Right renal pelvis (tissue), 4 donors: ENCODE data around the gene CAMK4. TPM values are rescaled to one million over a fixed set of nuclear protein-coding genes. Genes with fewer than 3 reads are reported as not detected.

Source experiments
- DNase-seq, 4 donors: peaks; one replicate each; pipeline ENCODE4 v3.0.0-alpha.2; 2013; ENCODE audit warnings: low read depth in 4 of 4, low spot score in 3 of 4, missing footprints in 1 of 4
- polyA plus RNA-seq, 4 donors: library from polyadenylated mRNA; unstranded; fragments of 120-200 nt; gene quantifications; one replicate each; pipeline ENCODE4 v1.2.1, GENCODE V29; 2013; ENCODE audit not compliant: insufficient read length in 4 of 4

Gene CAMK4
- polyA plus RNA-seq, 4 donors = 5.3 to 6.8 (median 5.6) TPM

DNA sequence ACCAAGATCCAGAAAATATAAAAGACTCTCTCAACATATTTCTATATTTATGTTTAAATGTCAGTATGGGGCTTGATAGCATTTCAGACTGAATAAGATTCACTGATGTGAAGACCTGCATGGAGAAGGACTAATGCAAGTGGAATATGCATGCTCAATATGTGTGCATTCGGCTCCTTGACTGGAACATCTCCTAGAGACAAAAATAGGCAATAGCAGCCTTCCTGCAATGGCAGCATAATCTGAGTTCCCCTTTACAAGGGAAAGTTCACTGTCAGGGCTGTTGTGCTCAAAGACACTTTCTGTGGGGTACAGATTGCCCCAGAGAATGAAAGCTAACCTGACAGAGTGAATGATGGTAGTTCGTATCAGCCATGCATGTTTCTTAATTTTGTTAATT lies 245.7 kb downstream of the CAMK4 start:
- DNase-seq = no peak

DNA sequence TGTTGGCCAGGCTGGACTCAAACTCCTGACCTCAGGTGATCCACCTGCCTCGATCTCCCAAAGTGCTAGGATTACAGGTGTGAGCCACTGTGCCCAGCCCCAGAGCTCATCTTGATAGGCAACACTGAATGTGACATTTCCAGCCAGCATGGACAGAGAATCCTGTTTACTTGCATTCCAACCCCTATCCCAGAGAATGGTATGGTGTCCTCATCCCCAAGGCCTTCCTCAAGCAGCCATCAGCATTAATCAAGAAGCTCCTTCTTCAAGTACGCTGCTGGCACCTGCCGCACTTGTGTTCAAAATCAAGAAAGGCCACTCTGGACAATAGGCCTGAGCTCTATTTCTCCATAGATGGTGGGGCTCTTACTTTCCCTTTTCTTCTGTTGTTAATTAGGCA lies 247.9 kb downstream of the CAMK4 start:
- no peak for DNase-seq

DNA sequence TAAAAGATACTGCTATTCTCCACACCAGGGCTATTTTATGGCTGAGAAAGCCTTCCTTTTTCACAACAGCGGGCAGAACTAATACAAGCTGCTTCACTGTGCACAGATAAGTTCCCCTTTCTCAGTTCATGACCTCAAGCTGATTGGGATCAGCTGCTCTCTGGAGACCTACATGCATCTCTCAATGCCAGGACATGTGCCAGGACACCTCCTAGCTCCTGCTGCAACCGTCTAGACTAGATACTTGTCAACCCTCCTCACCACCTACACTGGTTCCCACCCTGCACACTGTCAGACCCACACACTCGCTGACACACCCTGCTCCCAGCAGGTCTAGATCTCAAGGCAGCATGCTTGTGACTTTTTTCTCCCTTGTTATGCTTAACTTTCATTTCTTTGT lies 248.4 kb downstream of the CAMK4 start:
- no peak for DNase-seq

DNA sequence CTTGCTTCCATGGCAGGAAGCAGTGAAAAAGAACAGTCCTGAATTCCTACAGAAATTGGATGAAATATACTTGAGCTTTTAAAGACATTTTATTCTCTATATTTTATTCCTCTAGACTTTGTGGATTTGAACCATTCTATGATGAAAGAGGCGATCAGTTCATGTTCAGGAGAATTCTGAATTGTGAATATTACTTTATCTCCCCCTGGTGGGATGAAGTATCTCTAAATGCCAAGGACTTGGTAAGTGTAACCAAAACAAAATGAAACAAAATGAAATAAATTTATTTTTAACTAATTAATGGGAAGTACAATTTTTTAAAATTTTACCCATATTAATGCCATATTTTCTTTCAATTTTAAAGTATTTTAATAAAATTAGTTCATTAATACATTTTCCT lies 254.1 kb downstream of the CAMK4 start:
- no peak for DNase-seq

DNA sequence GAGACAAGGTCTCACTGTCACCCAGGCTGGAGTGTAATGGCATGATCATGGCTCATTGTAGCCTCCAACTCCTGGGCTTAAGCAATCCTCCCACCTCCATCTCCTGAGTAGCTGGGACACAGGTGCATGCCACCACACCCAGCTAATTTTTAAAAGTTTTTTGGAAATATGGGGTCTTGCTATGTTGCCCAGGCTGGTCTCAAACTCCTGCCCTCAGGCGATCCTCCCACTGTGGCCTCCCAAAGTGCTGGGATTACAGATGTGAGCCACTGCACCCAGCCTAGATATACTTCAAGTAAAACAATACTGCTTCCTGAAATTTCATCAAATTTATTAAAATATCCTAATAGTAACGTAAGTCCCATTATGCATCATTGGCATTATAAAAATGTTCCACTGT lies 254.7 kb downstream of the CAMK4 start:
- DNase-seq = no peak

DNA sequence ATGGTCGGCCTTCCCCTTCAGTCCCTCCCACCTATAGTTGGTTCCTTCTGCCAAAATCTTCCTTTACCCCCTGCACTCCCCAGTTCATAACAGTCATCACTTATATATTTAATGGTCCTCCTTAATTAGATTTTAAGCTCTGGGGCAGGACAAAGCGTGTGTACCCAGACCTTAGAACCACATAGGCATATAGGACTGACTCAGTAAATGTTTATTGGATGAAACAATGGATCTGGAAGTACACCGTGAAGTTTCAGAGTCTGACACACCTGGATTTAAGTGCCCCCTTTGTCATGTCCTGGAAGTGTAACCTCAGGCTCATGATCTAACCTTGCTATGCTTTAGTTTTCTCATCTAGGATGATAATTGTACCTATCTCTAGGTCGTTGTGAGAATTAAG lies 256.2 kb downstream of the CAMK4 start:
- DNase-seq = no peak

DNA sequence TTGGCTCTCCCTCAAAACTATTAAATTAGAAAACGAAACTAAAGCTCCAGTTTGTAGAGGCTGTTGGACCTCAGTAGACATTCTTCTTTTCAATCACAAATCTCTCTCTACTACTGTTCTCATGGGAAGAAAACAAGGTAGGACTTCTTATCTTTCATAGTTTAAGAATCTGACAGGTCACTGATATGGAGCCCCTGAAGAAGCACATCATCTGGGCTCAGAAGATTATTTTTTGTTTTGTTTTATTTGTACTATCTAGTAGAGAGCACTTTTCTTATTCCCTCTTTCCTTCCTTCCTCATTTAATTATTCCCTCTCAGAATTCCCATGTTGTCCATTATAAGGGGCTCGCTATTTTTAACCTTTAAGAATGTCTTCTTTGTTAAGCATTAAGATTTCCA lies 261.9 kb downstream of the CAMK4 start:
- DNase-seq = no peak

DNA sequence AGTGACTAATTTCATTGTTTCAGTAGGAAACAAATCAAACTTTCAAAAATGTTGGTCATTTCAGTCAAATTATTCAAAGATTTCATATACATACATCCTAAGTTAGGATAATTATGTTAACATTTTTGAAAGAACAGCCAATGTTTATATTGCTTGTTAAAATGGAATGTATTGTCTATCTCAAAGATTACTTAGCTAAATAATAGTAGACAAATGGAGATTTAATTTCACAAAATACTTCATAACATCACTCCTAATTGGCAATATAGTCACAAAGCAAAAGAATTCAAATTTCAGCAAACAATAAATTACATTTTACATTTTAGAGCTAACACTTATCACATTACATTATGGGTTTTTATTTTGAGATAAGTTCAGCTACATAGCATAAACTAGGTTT lies 262.7 kb downstream of the CAMK4 start:
- DNase-seq = no peak

DNA sequence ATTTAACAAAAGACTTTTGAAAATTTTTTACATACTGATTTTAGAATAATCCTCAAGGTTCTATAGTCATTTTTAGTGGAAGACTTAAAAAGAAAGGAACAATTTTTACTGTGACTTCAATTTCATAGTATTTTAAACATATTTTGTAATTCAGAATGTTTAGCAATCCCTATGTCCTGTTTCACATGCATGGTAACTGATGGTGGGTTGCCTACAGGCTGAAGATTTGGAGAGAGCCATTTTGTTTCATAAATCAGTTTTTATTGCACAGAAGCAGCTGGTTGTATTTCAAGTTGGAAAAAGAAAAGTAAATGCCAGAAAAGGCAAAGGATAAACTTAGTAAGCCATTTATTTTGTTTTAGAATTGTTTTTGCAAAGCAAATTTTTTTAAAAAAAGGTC lies 264.2 kb downstream of the CAMK4 start:
- no peak for DNase-seq

DNA sequence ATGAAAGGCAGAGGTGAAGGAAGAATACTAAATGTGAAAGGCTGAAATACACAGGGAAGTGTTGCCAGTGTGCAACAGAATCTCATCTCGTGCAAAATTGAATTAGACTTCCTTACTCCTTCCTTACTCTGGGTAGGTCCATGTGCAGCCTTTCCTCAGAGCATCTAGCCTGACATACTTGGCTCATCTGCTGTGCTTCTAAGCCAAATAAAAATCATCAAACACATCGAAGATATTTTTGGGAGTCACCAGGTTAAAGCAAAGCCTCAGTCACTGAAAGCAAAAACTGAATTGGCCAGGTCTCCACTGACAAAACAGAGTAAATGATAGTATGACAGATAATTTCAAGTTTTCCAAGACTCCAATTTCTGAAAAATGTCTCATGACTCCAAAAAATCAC lies 268.8 kb downstream of the CAMK4 start:
- DNase-seq = no peak

DNA sequence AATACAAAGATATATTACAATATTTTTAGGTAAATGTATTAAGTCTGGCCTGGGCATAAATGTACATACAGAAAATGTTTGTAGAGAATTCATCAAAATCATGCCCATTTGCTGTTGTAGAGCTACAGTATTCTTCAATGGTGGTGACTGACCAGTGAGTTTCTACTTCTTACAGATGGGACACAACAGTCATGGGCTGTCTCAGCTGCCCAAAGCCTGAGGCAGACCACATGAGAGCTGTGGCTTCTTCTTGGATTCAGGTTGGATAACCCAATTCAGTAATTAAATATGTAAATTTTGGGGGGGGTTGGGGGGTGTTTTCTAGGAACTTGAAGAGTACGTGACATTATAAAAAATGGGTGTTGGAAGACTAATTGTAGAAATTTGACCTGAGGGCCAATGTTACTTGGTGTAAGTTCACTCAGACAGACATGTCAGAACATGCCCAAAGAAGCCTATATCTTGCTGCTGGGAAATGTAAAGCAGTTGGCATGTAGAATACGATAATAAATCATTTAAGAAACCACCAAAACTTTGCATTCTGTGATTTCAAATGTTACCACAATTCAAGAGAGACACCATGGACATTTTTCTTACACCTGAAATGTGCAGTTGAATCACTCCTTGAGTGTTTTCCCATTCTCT lies 270.3 kb downstream of the CAMK4 start:
- no peak for DNase-seq

DNA sequence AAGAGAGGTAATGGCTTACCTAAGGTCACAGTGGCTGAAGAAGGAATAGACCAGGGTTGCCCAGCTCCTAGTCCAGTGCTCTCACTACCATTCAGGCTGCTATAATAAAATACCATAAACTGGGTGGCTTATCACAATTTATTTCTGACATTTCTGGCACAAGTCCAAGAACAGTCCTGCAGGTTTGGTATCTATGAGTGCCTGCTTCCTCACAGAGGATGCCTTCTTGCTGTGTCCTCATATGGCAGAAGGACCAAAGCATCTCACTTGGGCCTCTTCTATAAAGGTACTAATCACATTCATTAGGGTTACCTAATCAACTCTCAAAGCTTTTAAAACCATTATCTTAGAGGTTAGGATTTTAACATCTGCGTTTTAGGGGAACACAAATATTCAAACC lies 271.0 kb downstream of the CAMK4 start:
- no peak for DNase-seq

DNA sequence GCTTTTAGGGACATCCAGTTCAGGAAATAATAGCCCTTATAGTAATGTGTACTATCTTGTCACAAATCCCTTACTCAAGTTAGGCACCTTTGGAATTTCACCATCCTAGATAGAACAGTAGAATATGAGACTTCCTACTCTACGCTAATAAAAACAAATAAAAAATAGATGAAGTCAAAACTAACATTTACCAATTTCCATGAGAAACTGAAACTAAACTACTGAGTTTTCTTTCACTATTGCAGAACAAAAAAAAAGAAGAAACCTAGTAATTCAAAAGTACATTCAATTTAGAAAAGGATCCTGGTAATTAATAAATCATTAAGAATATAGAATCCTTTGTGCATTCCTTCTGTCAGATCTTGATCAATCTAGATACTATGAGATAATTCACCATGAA lies 274.2 kb downstream of the CAMK4 start:
- DNase-seq = no peak

DNA sequence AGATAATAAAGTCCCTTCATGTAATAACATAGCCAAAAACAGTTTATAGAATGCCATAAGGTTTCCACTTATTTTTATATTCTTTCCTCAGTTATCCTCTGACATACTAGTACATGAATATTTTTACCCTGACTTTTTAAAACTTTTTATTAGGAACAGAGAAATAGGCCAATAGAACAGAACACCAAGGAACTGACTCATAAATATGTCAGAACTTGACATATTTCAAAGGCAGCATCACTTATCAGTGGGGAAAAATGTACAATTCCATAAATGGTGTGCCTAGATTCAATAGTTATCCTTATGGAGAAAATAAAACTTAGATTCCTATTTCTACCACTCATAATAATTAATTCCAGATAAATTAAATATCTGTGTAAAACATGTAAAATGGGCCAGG lies 278.8 kb downstream of the CAMK4 start:
- no peak for DNase-seq

DNA sequence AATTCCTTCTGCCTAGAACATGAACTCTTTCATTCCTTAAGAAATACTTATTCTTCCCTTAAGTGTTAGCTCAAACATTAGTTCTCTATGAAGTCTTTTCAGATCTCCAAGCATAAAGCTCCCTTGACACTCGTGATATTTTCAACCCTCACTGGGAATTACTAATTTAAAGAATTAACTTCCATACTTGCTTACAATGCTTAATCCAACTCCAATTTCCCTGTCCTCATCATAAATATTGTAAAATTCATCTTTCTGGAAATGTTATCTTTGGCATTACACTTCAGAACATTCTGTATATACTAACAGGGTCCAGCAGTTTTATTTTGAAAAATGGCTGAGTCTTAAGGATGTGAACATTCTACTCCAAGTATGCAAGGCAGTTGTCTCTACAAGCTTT lies 280.9 kb downstream of the CAMK4 start:
- peak in 2 of 4 donors; percentile 12 to 13 for DNase-seq

DNA sequence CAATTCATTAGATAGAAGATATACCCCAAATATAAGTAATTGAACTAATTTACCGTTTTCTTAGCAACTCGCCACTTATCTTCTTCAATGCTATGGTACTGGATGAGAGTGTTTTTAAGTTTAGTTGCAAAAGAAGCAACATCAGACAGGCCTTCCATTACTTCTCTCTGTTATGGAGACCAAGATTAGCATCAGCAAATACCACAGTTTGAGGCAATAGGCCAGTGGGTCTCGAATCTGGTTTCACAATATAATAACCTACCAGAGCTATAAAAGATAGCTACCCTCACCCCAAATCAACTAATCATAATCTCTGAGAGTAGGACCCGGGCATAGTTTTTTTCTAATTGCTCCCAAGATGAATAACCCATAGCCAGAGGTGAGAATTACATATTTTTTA lies 283.1 kb downstream of the CAMK4 start:
- no peak for DNase-seq

DNA sequence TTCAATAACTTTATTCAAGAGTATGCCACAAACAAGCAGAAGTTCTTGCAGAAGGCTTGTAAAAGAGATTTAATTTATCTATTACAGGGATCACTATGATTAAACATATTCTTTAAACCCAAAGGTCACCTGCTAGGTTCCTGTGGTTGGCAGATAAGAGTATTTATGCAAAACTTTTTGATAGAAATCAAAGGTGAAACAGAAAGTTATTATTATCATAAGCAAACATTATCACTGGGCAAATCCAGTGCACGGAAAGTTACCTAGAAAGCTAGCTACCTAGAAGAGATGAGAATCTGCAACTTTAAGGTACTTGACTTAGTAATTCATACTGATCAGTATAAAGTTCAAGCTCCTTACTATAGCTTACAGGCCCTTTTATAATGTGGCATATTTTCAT lies 284.9 kb downstream of the CAMK4 start:
- DNase-seq = no peak

DNA sequence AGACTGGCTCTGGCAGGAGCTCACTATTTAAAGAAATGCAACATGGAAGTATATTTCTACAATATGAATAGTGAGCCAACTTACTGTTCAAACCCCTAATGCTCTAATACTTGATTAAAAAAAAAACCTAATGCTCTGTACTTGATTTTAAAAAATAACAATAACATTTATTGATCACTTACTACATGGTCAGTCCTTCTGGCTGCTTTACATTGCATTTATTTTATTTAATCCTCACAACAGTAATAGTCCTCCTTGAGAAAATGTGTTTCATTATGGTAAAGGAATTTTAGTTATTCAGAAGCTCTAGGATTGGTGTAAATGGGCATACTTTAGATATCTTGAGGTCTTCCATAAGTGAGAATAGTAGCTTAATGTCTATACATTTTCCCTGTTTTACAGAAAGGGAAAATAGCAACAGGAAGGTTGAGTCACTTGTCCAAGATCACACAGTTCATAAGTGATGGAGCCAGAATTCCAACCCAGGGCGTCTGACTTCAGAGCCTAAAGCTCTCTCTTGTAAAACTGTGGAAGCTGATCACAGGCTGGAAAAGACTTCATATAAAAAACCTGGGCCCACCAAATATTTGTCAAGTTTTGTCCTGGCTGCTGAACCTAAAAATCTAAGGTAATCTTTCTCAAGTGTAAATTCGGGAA lies 287.1 kb downstream of the CAMK4 start:
- DNase-seq = no peak

DNA sequence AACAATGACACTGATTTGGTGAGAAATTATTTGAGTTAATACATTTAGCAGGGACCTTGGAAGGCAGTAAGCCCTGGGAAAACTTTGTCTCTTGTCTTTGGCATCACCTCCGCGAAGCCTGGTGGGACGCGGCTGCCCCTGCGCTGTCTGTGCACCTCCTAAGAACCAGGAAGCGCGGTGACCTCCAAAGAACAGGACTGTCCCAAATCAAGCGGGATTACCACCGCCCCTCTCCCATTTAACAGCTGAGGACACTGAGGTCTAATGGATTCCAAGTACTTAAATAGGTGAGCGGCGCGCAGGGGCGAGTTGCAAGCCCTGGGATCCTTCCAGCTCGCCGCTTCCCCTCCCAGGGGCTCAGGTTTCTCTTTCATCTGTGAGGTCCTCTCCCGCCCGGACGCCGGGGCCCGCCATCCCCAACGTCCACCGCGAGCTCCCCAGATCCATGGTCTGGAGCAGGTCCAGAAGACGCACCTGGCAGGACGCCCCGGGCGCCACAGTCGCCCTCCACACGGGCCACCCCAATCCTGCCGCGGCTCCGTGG lies 287.7 kb downstream of the CAMK4 start:
- DNase-seq = peak in 2 of 4 donors; percentile 20 to 28

DNA sequence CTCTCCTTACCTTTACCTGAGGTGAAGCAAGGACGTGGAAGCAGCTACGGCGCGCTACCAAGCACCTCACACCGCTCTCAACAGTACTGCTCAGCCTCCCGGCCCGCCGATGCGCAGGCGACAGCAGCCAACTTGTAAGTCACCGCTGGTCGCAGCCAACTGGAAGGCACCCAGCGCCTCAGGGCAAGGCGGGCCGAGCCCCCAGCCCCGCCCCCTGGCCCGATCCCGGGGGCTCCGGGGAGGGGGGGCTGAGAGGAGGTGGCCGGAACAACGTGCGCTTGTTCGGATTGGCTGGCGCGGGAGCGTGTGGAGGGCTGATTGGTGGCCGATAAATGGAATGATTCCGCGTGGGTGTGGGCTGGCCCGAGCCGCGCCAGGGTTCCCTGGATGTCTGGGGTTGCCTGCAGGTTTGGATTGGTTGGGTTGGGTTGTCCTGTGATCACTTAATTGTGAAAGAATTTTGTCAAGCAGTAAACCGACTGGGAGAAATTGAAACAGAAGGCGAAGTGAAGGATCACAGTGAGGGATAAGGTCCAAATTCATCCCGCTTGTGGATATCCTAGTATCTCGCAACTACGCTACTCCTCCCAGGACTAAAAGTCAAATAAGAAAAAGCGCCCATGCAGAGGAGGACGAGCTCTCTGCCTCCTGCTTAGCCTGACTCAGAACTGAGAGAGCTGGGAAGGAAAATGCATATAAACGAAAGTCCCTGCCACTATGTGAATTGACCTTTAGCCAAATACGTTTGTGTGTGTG lies 288.4 kb downstream of the CAMK4 start, which contains the start of gene STARD4:
STARD4 (minus strand) TSS at position 161 of the 756 bp plus-strand sequence. CDS start 5,102 bp downstream, outside the sequence.
- peak; percentile 76 to 87 (median 86) for DNase-seq

DNA sequence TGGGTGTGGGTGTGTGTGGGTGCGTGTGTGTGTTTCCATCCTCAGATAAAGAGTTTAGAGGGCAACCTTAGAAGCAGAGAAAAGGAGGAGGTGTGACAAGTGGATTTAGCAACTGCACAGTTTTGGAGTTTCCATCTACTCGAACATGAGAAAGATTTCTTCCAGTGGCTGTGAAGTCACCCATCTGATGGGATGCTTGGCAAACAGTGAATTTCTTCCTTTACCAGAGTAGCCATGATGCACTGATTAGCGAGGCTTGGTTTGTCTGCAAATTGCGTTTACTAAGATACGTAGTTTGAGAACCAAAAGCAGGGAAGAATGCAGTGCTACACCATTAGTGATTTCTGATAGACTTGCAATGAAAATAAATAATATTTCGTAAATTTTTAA lies 288.9 kb downstream of the CAMK4 start:
- DNase-seq = no peak

DNA sequence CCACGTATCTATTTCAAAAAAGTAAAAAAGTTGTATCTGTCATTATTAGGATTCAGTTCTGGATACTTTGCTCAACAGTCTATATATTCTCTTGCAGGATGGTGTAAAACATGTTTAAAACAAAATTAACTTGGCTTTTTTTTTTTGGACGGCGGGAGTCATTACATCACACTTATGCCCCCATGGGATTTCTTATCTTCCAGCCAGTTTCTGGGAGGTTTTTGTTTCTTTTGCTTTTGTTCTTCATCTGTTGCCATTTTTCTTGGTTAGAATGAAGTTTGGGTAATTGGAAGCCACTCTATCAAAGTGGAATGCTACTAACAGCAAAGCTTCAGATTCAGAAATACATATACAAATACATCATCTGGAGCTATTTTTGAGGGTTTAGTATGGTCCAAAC lies 289.9 kb downstream of the CAMK4 start:
- DNase-seq = no peak
